Central memory CD8-positive, alpha-beta T cell (primary cell): ENCODE measurements around the gene CACNA2D3.
"Not testable (repeated sequence)": the region's sequence is repeated elsewhere in the genome, so short reads cannot be mapped to it uniquely, and the experiment has no call there.

ENCODE experiments used
- ATAC-seq: fragments of 150-1000 bp; cut with Tn5 transposase; replicated peaks from 2 replicates; pipeline ENCODE4 v1.10.0; 2022; ENCODE audit warnings: mild to moderate bottlenecking, moderate FRiP score, moderate number of reproducible peaks; ENCODE audit not compliant: poor library complexity, severe bottlenecking; ENCODE audit errors: extremely low read depth
- DNase-seq, 2 donors: peaks; one replicate each; pipeline ENCODE4 v3.0.0; 2021; ENCODE audit warnings: low spot score in 2 of 2
- H3K27ac Mint-ChIP-seq: one replicate; pipeline ENCODE4 v1.8.0; 2022; ENCODE audit warnings: low read depth, mild to moderate bottlenecking, moderate library complexity, mixed read lengths
- H3K27me3 Mint-ChIP-seq: one replicate; pipeline ENCODE4 v1.8.0; 2022; ENCODE audit warnings: mixed read lengths
- H3K36me3 Mint-ChIP-seq: one replicate; pipeline ENCODE4 v1.8.0; 2022; ENCODE audit warnings: mild to moderate bottlenecking, moderate library complexity, mixed read lengths; ENCODE audit not compliant: insufficient read depth
- H3K4me1 Mint-ChIP-seq: one replicate; pipeline ENCODE4 v1.8.0; 2022; ENCODE audit warnings: mixed read lengths
- H3K4me3 Mint-ChIP-seq: one replicate; pipeline ENCODE4 v1.8.0; 2022; ENCODE audit warnings: mild to moderate bottlenecking, moderate library complexity, mixed read lengths
- H3K9me3 Mint-ChIP-seq: one replicate; pipeline ENCODE4 v1.8.0; 2022; ENCODE audit warnings: mixed read lengths

The CACNA2D3 gene

GRCh38 chr3:55085231-55085630 lies 962.9 kb downstream of the CACNA2D3 start:
- Mint-ChIP-seq H3K27ac (no peak overlapping the region), H3K27me3 (no peaks in the 10 kb centered on the region), H3K4me1 (no peaks in the 10 kb centered on the region), H3K36me3 (no peaks in the 10 kb centered on the region), H3K4me3 (no peak overlapping the region), H3K9me3 (peaks cover 29% of the 10 kb centered on the region)
- ATAC-seq = no peak
- DNase-seq = no peak

GRCh38 chr3:55089211-55089610 lies 966.9 kb downstream of the CACNA2D3 start:
- Mint-ChIP-seq H3K36me3 (no peaks in the 10 kb centered on the region), H3K4me1 (no peaks in the 10 kb centered on the region), H3K27ac (no peak overlapping the region), H3K27me3 (no peaks in the 10 kb centered on the region), H3K4me3 (no peak overlapping the region), H3K9me3 (peaks cover 34% of the 10 kb centered on the region)
- ATAC-seq = no peak
- DNase-seq = no peak

GRCh38 chr3:55090291-55090690 lies 967.9 kb downstream of the CACNA2D3 start:
- DNase-seq (no peak), ATAC-seq (no peak)
- H3K4me1 Mint-ChIP-seq = no peaks in the 10 kb centered on the region
- no peak overlapping the region for H3K4me3 Mint-ChIP-seq
- no peaks in the 10 kb centered on the region for H3K27me3 Mint-ChIP-seq
- H3K27ac Mint-ChIP-seq = no peak overlapping the region
- H3K36me3 Mint-ChIP-seq = no peaks in the 10 kb centered on the region
- peaks cover 34% of the 10 kb centered on the region for H3K9me3 Mint-ChIP-seq

GRCh38 chr3:55090746-55091145 lies 968.4 kb downstream of the CACNA2D3 start:
- DNase-seq = no peak
- Mint-ChIP-seq H3K4me3 (no peak overlapping the region), H3K36me3 (no peaks in the 10 kb centered on the region), H3K9me3 (peaks cover 30% of the 10 kb centered on the region), H3K27ac (no peak overlapping the region), H3K27me3 (no peaks in the 10 kb centered on the region), H3K4me1 (no peaks in the 10 kb centered on the region)
- ATAC-seq = no peak

- ATAC-seq (no peak), DNase-seq (no peak)
- Mint-ChIP-seq H3K4me1 (no peaks in the 10 kb centered on the region), H3K9me3 (peaks cover 32% of the 10 kb centered on the region), H3K27ac (no peak overlapping the region), H3K4me3 (no peak overlapping the region), H3K36me3 (no peaks in the 10 kb centered on the region), H3K27me3 (no peaks in the 10 kb centered on the region)
Measured at GRCh38 chr3:55091381-55092225, 969.3 kb downstream of the CACNA2D3 start.

- no peak overlapping the region for H3K4me3 Mint-ChIP-seq
- DNase-seq (no peak), ATAC-seq (no peak)
- H3K4me1 Mint-ChIP-seq = no peaks in the 10 kb centered on the region
- peaks cover 17% of the 10 kb centered on the region for H3K9me3 Mint-ChIP-seq
- no peaks in the 10 kb centered on the region for H3K36me3 Mint-ChIP-seq
- no peak overlapping the region for H3K27ac Mint-ChIP-seq
- H3K27me3 Mint-ChIP-seq = no peaks in the 10 kb centered on the region
Measured at GRCh38 chr3:55094676-55095075, 972.3 kb downstream of the CACNA2D3 start.

GRCh38 chr3:55097441-55097840 lies 975.1 kb downstream of the CACNA2D3 start:
- Mint-ChIP-seq H3K27ac (no peak overlapping the region), H3K4me3 (no peak overlapping the region), H3K36me3 (no peaks in the 10 kb centered on the region), H3K4me1 (no peaks in the 10 kb centered on the region), H3K27me3 (no peaks in the 10 kb centered on the region), H3K9me3 (peaks cover 17% of the 10 kb centered on the region)
- ATAC-seq (no peak), DNase-seq (no peak)

GRCh38 chr3:55105647-55106046 lies 983.3 kb downstream of the CACNA2D3 start:
- peaks cover 5% of the 10 kb centered on the region for H3K9me3 Mint-ChIP-seq
- no peak overlapping the region for H3K27ac Mint-ChIP-seq
- ATAC-seq = no peak
- H3K27me3 Mint-ChIP-seq = no peaks in the 10 kb centered on the region
- H3K36me3 Mint-ChIP-seq = no peaks in the 10 kb centered on the region
- H3K4me1 Mint-ChIP-seq = no peaks in the 10 kb centered on the region
- H3K4me3 Mint-ChIP-seq = no peak overlapping the region
- no peak for DNase-seq

- Mint-ChIP-seq H3K4me3 (no peak overlapping the region), H3K9me3 (peaks cover 5% of the 10 kb centered on the region), H3K36me3 (no peaks in the 10 kb centered on the region), H3K4me1 (no peaks in the 10 kb centered on the region), H3K27ac (no peak overlapping the region), H3K27me3 (no peaks in the 10 kb centered on the region)
- DNase-seq (no peak), ATAC-seq (no peak)
Measured at GRCh38 chr3:55107187-55107586, 984.8 kb downstream of the CACNA2D3 start.

GRCh38 chr3:55111906-55112305 lies 989.6 kb downstream of the CACNA2D3 start:
- H3K9me3 Mint-ChIP-seq, ATAC-seq, H3K4me3 Mint-ChIP-seq: not testable (repeated sequence)

GRCh38 chr3:55118451-55118850 lies 996.1 kb downstream of the CACNA2D3 start:
- Mint-ChIP-seq H3K9me3 (peaks cover 5% of the 10 kb centered on the region), H3K4me3 (no peak overlapping the region), H3K27me3 (no peaks in the 10 kb centered on the region), H3K4me1 (no peaks in the 10 kb centered on the region), H3K36me3 (no peaks in the 10 kb centered on the region), H3K27ac (no peak overlapping the region)
- DNase-seq (no peak), ATAC-seq (no peak)

More at GRCh38 chr3:55111906-55112305, 989.6 kb downstream of the CACNA2D3 start:
- H3K27ac Mint-ChIP-seq, H3K4me1 Mint-ChIP-seq, H3K36me3 Mint-ChIP-seq, DNase-seq, H3K27me3 Mint-ChIP-seq: not testable (repeated sequence)

GRCh38 chr3:55119268-55119667 lies 996.9 kb downstream of the CACNA2D3 start:
- H3K4me3 Mint-ChIP-seq = no peak overlapping the region
- no peaks in the 10 kb centered on the region for H3K27me3 Mint-ChIP-seq
- no peaks in the 10 kb centered on the region for H3K4me1 Mint-ChIP-seq
- H3K9me3 Mint-ChIP-seq = peaks cover 5% of the 10 kb centered on the region
- ATAC-seq = no peak
- DNase-seq = no peak
- no peaks in the 10 kb centered on the region for H3K36me3 Mint-ChIP-seq
- H3K27ac Mint-ChIP-seq = no peak overlapping the region

GRCh38 chr3:55122312-55122711 lies 1000.0 kb downstream of the CACNA2D3 start:
- Mint-ChIP-seq H3K9me3 (peaks cover 9% of the 10 kb centered on the region), H3K27me3 (no peaks in the 10 kb centered on the region), H3K36me3 (no peaks in the 10 kb centered on the region), H3K4me3 (no peak overlapping the region), H3K27ac (no peak overlapping the region), H3K4me1 (no peaks in the 10 kb centered on the region)
- DNase-seq (no peak), ATAC-seq (no peak)
